PC-3 (cell line): Measurements from ENCODE around the gene CTSA. TPM values are rescaled to one million over a fixed set of nuclear protein-coding genes. Genes with fewer than 3 reads are reported as not detected.

Experiments
- ATAC-seq: fragments of 200-7000 bp; cut with Tn5 transposase; 2 replicates; pipeline ENCODE4 v1.9.1; 2020; ENCODE audit warnings: mild to moderate bottlenecking, moderate library complexity
- BruUV-seq: library from RNA; stranded (reverse); fragments of 400-500 nt; replicated peaks from 2 replicates; lab custom pipeline; 2021; lab: Mats Ljungman, UMichigan
- CTCF ChIA-PET: fragments of 300-600 bp; sonication (Branson Sonifier 250); formaldehyde crosslinking; loops from one replicate; lab custom pipeline; 2022; ENCODE audit warnings: antibody characterized with exemption; lab: Charles Lee
- POLR2A ChIA-PET: fragments of 300-600 bp; sonication (Branson Sonifier 250); formaldehyde crosslinking; loops from one replicate; lab custom pipeline; 2022; ENCODE audit warnings: antibody characterized with exemption; ENCODE audit not compliant: unreplicated experiment; lab: Charles Lee
- DNase-seq: peaks from one replicate; pipeline ENCODE4 v3.0.0-alpha.2; 2015
- H2AFZ ChIP-seq: fragments of 300-600 bp; sonication (generic); 2 replicates; pipeline ENCODE4 v1.6.0; 2016; ENCODE audit warnings: antibody characterized with exemption, low read length
- H3F3A ChIP-seq: fragments of 300-600 bp; sonication (generic); one replicate; pipeline ENCODE4 v1.6.0; 2017; ENCODE audit warnings: antibody characterized with exemption, low read length, control low read depth, mild to moderate bottlenecking; ENCODE audit not compliant: unreplicated experiment
- H3K27ac ChIP-seq: fragments of 300-600 bp; sonication (generic); 2 replicates; pipeline ENCODE4 v1.5.1; 2016; ENCODE audit warnings: mild to moderate bottlenecking, low read length
- H3K27me3 ChIP-seq: fragments of 300-600 bp; sonication (generic); 2 replicates; pipeline ENCODE4 v1.6.1; 2016; ENCODE audit warnings: low read length, mixed read lengths
- H3K36me3 ChIP-seq: fragments of 300-600 bp; sonication (generic); 2 replicates; pipeline ENCODE4 v1.6.1; 2016; ENCODE audit warnings: low read depth, mixed run types, low read length, mixed read lengths
- H3K4me1 ChIP-seq: fragments of 300-600 bp; sonication (generic); 2 replicates; pipeline ENCODE4 v1.5.1; 2016; ENCODE audit warnings: low read length; ENCODE audit not compliant: insufficient read depth
- H3K4me2 ChIP-seq: fragments of 300-600 bp; sonication (generic); 2 replicates; pipeline ENCODE4 v1.6.0; 2016; ENCODE audit warnings: low read length
- H3K4me3 ChIP-seq: fragments of 300-600 bp; sonication (generic); 2 replicates; pipeline ENCODE4 v1.5.1; 2016; ENCODE audit warnings: mild to moderate bottlenecking, low read length, mixed read lengths
- H3K79me2 ChIP-seq: fragments of 300-600 bp; sonication (generic); 2 replicates; pipeline ENCODE4 v1.6.1; 2017; ENCODE audit warnings: low read length, mixed read lengths
- H3K9ac ChIP-seq: fragments of 300-600 bp; sonication (generic); 2 replicates; pipeline ENCODE4 v1.6.0; 2016; ENCODE audit warnings: mild to moderate bottlenecking, low read length
- H3K9me2 ChIP-seq: fragments of 300-600 bp; sonication (generic); replicated peaks from 2 replicates; pipeline ENCODE4 v1.6.1; 2016; ENCODE audit warnings: mixed run types, low read length, mixed read lengths
- H3K9me3 ChIP-seq: fragments of 300-600 bp; sonication (generic); 2 replicates; pipeline ENCODE4 v1.6.1; 2016; ENCODE audit warnings: low read length, mixed read lengths
- H4K20me1 ChIP-seq: fragments of 300-600 bp; sonication (generic); 2 replicates; pipeline ENCODE4 v1.6.1; 2016; ENCODE audit warnings: low read length, mixed read lengths
- CTCF ChIP-seq: fragments of 300-600 bp; sonication (generic); conservative IDR thresholded peaks from 2 replicates; pipeline ENCODE4 v1.5.1; 2017; ENCODE audit warnings: antibody characterized with exemption, low read depth, mild to moderate bottlenecking, low read length
- EZH2 ChIP-seq: fragments of 300-600 bp; sonication (generic); IDR thresholded peaks from one replicate; pipeline ENCODE4 v1.6.1; 2017; ENCODE audit warnings: antibody characterized with exemption, mild to moderate bottlenecking, low read length; ENCODE audit not compliant: unreplicated experiment
- EZH2phosphoT487 ChIP-seq: fragments of 300-600 bp; sonication (generic); IDR thresholded peaks from 2 replicates; pipeline ENCODE4 v1.6.1; 2018; ENCODE audit warnings: mild to moderate bottlenecking, antibody characterized with exemption, low read length, borderline replicate concordance
- intact Hi-C: fragments of 100-400 bp; cut with micrococcal nuclease; formaldehyde crosslinking; loops from 2 replicates; pipeline ENCODE4 v1.9.0; 2023
- total RNA-seq: library from RNA; depleted of rRNA; stranded (reverse); fragments of >200 nt; gene quantifications from 2 replicates; pipeline ENCODE4 v1.2.3, GENCODE V29; 2014

Gene CTSA
- total RNA-seq, 1 experiment from 2014 or later: 129 TPM

DNA sequence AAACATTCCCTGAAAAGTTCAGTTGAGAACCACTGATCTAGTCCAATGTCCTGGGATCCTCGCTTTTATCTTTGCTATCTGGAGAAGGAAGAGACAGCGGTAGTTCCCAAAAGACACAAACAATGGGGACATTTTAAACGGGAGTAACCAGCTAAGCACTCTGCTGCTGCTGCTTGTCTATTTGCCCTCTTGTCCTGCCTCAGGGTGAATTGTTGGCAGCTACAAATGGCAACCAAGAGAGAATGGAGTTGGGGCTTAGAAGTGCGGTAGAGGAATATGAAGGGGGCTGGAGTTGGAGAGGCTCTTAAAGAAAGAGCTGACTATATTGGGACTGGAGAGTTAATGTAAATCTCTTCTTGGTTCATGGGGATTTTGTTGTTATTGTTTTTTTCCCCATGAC is 16.6 kb upstream of the CTSA start:
- ATAC-seq: no peak
- Histone ChIP-seq H3K4me1 (peaks cover 22% of the 10 kb centered on the region), H4K20me1 (no peaks in the 10 kb centered on the region), H3K27ac (no peak overlapping the region), H3K9me2 (no peaks in the 10 kb centered on the region), H3K9ac (no peak overlapping the region), H3K36me3 (no peaks in the 10 kb centered on the region), H3K79me2 (no peaks in the 10 kb centered on the region), H3K4me2 (no peak overlapping the region), H3K27me3 (no peaks in the 10 kb centered on the region), H2AFZ (no peak overlapping the region), H3F3A (no peaks in the 10 kb centered on the region), H3K4me3 (no peak overlapping the region), H3K9me3 (no peaks in the 10 kb centered on the region)
- no peak for TF ChIP-seq CTCF
- TF ChIP-seq EZH2phosphoT487: no peak
- TF ChIP-seq EZH2: no peak
- CTCF ChIA-PET: no interaction called here
- POLR2A ChIA-PET: no interaction called here
- no TSS peak for BruUV-seq
- intact Hi-C loops: no loop called here
- DNase-seq: no peak

DNA sequence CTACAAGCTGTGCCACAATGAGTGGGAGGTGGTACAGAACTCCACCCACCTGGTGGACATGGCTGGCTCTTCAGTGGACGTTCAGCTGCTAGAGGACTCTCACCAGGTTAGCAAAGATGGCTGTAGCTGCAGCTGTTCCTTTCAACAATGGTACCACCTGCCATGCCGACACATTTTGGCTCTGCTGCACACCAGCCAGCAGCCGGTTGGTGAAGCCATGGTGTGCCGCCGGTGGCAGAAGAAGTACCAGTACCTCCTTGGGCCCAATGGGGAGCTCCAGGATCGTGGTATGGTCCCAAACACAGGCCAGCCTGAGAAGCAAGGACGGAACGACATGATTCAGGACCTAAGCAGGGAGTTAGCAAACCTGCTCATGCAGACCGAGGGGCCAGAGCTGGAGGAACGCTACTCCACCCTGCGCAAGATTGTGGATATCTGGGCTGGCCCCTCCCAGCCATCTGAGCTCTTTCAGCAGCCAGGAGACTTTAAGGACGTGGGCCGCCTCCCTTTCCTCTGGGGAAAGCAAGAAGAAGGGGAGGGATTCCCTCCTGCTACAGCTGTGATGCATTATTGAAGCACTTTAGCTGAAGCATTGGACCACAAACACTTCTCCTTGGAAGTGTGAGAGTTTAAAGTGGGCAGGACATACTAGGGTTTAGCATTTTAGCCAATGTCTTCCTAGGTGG is 12.9 kb upstream of the CTSA start:
- H3K4me1 ChIP-seq: peaks cover 14% of the 10 kb centered on the region
- peaks cover 8% of the 10 kb centered on the region for H3K36me3 ChIP-seq
- H3F3A ChIP-seq: no peaks in the 10 kb centered on the region
- H3K9me3 ChIP-seq: no peaks in the 10 kb centered on the region
- H4K20me1 ChIP-seq: no peaks in the 10 kb centered on the region
- BruUV-seq: no TSS peak
- no peak for ATAC-seq
- ChIA-PET POLR2A (no interaction called here), CTCF (no interaction called here)
- no peak for TF ChIP-seq EZH2
- TF ChIP-seq EZH2phosphoT487: no peak
- TF ChIP-seq CTCF: no peak
- H3K27me3 ChIP-seq: no peaks in the 10 kb centered on the region
- H3K4me2 ChIP-seq: no peak overlapping the region
- peaks cover 21% of the 10 kb centered on the region for H3K79me2 ChIP-seq
- no peak overlapping the region for H3K4me3 ChIP-seq
- no peak overlapping the region for H3K27ac ChIP-seq
- no peak overlapping the region for H3K9ac ChIP-seq
- H3K9me2 ChIP-seq: no peaks in the 10 kb centered on the region
- intact Hi-C loops: no loop called here
- DNase-seq: no peak
- no peak overlapping the region for H2AFZ ChIP-seq
